GM23248 (cell line): ENCODE results near the gene SSBP2.

Experiments
- EZH2 ChIP-seq: fragments of 200-600 bp; sonication (generic); IDR thresholded peaks from 2 replicates; pipeline ENCODE4 v1.6.1; 2018; ENCODE audit warnings: antibody characterized with exemption, mild to moderate bottlenecking; ENCODE audit not compliant: insufficient read depth, poor library complexity, severe bottlenecking
- EZH2phosphoT487 ChIP-seq: fragments of 200-600 bp; sonication (generic); IDR thresholded peaks from 2 replicates; pipeline ENCODE4 v1.6.1; 2018; ENCODE audit warnings: antibody characterized with exemption, moderate library complexity, mild to moderate bottlenecking, low read depth; ENCODE audit not compliant: insufficient read depth

- TF ChIP-seq EZH2 (no peak), EZH2phosphoT487 (no peak)
These were observed 217.1 kb downstream of the SSBP2 start for GRCh38 chr5:81533629-81534405.
